HEK293 (cell line): Measurements from ENCODE around the gene CC2D1A.
"Not testable (repeated sequence)": the region's sequence is repeated elsewhere in the genome, so short reads cannot be mapped to it uniquely, and the experiment has no call there.

Experiments used
- CTCF ChIA-PET: fragments of 350-600 bp; formaldehyde crosslinking; extraction: SDS; loops from one replicate; lab custom pipeline; 2021; ENCODE audit warnings: antibody characterized with exemption; lab: Yijun Ruan, JAX
- POLR2A ChIA-PET: fragments of 300-600 bp; formaldehyde crosslinking; extraction: SDS; loops from one replicate; lab custom pipeline; 2020; ENCODE audit warnings: antibody characterized with exemption, inconsistent platforms; lab: Yijun Ruan, JAX
- H3K27ac ChIP-seq: fragments of 200-500 bp; sonication (Bioruptor generic); 2 replicates; pipeline ENCODE4 v1.5.1; 2014; ENCODE audit warnings: low read depth, low read length, control low read depth, inconsistent platforms; ENCODE audit errors: extremely low read depth
- H3K36me3 ChIP-seq, 2 experiments: fragments of 200-500 bp in 1 of 2; sonication (Bioruptor generic) in 1 of 2; 1 replicate in 1 of 2; 2 replicates in 1 of 2; pipeline ENCODE4 v1.5.1; 2014 to 2017; ENCODE audit warnings: inconsistent platforms in 2 of 2, low read length in 2 of 2; ENCODE audit not compliant: control insufficient read depth in 2 of 2, insufficient read depth in 1 of 2
- H3K4me1 ChIP-seq: fragments of 200-500 bp; sonication (Bioruptor generic); 2 replicates; pipeline ENCODE4 v1.5.1; 2014; ENCODE audit warnings: mild to moderate bottlenecking, low read length, inconsistent platforms; ENCODE audit not compliant: control insufficient read depth, insufficient read depth
- H3K4me3 ChIP-seq: 2 replicates; pipeline ENCODE4 v1.5.1; 2011; ENCODE audit warnings: low read depth, mild to moderate bottlenecking, control low read depth, low read length, moderate library complexity
- H3K9me3 ChIP-seq: fragments of 200-500 bp; sonication (Bioruptor generic); 2 replicates; pipeline ENCODE4 v1.5.1; 2014; ENCODE audit warnings: low read depth, low read length, inconsistent platforms; ENCODE audit not compliant: control insufficient read depth, insufficient read depth
- EGR2 ChIP-seq: fragments of 450-650 bp; formaldehyde crosslinking; IDR thresholded peaks from 2 replicates; pipeline ENCODE4 v1.5.1; 2016; ENCODE audit warnings: low read depth, missing biosample characterization, missing genetic modification characterization
- SP2 ChIP-seq: fragments of 450-650 bp; formaldehyde crosslinking; IDR thresholded peaks from 2 replicates; pipeline ENCODE4 v1.5.1; 2016; ENCODE audit warnings: missing biosample characterization, missing genetic modification characterization
- SP3 ChIP-seq: fragments of 450-650 bp; formaldehyde crosslinking; IDR thresholded peaks from 2 replicates; pipeline ENCODE4 v1.5.1; 2016; ENCODE audit warnings: missing biosample characterization, missing genetic modification characterization
- ZNF121 ChIP-seq: fragments of 450-650 bp; formaldehyde crosslinking; IDR thresholded peaks from 2 replicates; pipeline ENCODE4 v1.5.1; 2016; ENCODE audit warnings: missing biosample characterization, missing genetic modification characterization
- ZNF768 ChIP-seq: fragments of 450-650 bp; formaldehyde crosslinking; IDR thresholded peaks from 2 replicates; pipeline ENCODE4 v1.5.1; 2018; ENCODE audit warnings: missing biosample characterization, mild to moderate bottlenecking, missing genetic modification characterization
- ZNF791 ChIP-seq: fragments of 450-650 bp; formaldehyde crosslinking; IDR thresholded peaks from 2 replicates; pipeline ENCODE4 v1.5.1; 2016; ENCODE audit warnings: missing biosample characterization, missing genetic modification characterization
- TF ChIP-seq, protein P1 (sequence below): fragments of 450-650 bp; formaldehyde crosslinking; IDR thresholded peaks from 2 replicates; pipeline ENCODE4 v1.5.1; 2016; ENCODE audit warnings: missing biosample characterization, missing genetic modification characterization
- TF ChIP-seq, protein P2 (sequence below): fragments of 450-650 bp; formaldehyde crosslinking; conservative IDR thresholded peaks from 2 replicates; pipeline ENCODE4 v1.5.1; 2016; ENCODE audit warnings: low read depth, missing biosample characterization, missing genetic modification characterization

CC2D1A gene

GRCh38 chr19:13971868-13972267, 65.9 kb downstream of the CC2D1A start:
- peaks cover 36 to 68% of the 10 kb centered on the region in 2 experiments; a peak in 2 of 3 replicates for H3K36me3 ChIP-seq
- H3K9me3 ChIP-seq, H3K27ac ChIP-seq, H3K4me3 ChIP-seq, POLR2A ChIA-PET, H3K4me1 ChIP-seq: not testable (repeated sequence)
- CTCF ChIA-PET, result interaction anchor here (0.7 kb wide), 1 partner anchor 93 kb away, joined by 3 read pairs; no protein-coding TSS in a partner anchor
- TF ChIP-seq, protein P1, sequence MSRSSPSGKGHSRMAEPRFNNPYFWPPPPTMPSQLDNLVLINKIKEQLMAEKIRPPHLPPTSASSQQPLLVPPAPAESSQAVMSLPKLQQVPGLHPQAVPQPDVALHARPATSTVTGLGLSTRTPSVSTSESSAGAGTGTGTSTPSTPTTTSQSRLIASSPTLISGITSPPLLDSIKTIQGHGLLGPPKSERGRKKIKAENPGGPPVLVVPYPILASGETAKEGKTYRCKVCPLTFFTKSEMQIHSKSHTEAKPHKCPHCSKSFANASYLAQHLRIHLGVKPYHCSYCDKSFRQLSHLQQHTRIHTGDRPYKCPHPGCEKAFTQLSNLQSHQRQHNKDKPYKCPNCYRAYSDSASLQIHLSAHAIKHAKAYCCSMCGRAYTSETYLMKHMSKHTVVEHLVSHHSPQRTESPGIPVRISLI, result 0 out of 2 replicates have a peak, but pooled peaks have one; percentile 22

DNA sequence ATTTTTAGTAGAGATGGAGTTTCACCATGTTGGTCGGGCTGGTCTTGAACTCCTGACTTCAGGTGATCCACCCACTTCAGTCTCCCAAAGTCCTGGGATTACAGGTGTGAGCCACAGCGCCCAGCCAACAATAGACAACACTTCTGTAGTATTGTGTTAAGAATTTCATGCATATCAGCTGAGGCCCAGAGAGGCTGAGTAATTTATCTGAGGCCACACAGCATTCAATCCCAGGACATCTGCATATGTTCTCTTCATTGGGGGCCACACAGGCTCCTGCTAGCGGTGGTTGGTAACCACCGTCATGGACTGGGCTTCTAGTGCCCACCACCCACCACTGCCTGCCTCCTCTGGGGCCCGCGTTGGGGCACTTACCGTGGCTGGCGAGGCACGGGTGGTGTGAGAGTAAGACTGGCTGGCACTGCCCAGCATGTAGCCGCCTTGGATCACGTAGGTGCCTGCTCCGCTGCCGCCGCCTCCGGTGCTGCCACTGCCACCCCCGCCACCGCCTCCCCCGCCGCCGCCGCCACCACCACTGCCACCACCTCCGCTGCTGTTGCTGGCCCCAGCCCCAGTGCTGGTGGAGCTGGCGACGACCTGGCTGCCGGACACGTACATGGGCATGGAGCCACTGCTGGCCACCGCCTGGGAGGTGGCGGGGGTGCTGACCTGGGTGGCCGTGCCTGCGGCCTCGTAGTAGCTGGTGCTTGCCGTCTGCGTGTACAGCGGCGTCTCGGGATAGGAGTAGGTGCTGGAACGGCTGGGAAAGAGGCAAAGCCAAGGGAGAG, 66.6 kb downstream of the CC2D1A start:
- H3K4me3 ChIP-seq, result no peak overlapping the region
- TF ChIP-seq ZNF768 (tag by site-specific recombination), result peak; percentile 81
- TF ChIP-seq EGR2 (tag by site-specific recombination), result no peak
- no peak for TF ChIP-seq ZNF121 (tag by site-specific recombination)
- no peak for TF ChIP-seq ZNF791 (tag by site-specific recombination)
- TF ChIP-seq, protein P2, sequence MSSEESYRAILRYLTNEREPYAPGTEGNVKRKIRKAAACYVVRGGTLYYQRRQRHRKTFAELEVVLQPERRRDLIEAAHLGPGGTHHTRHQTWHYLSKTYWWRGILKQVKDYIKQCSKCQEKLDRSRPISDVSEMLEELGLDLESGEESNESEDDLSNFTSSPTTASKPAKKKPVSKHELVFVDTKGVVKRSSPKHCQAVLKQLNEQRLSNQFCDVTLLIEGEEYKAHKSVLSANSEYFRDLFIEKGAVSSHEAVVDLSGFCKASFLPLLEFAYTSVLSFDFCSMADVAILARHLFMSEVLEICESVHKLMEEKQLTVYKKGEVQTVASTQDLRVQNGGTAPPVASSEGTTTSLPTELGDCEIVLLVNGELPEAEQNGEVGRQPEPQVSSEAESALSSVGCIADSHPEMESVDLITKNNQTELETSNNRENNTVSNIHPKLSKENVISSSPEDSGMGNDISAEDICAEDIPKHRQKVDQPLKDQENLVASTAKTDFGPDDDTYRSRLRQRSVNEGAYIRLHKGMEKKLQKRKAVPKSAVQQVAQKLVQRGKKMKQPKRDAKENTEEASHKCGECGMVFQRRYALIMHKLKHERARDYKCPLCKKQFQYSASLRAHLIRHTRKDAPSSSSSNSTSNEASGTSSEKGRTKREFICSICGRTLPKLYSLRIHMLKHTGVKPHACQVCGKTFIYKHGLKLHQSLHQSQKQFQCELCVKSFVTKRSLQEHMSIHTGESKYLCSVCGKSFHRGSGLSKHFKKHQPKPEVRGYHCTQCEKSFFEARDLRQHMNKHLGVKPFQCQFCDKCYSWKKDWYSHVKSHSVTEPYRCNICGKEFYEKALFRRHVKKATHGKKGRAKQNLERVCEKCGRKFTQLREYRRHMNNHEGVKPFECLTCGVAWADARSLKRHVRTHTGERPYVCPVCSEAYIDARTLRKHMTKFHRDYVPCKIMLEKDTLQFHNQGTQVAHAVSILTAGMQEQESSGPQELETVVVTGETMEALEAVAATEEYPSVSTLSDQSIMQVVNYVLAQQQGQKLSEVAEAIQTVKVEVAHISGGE (tag by site-specific recombination), result no peak
- ChIA-PET POLR2A (no interaction called here), CTCF (no interaction called here)
- H3K27ac ChIP-seq, result no peak overlapping the region
- no peaks in the 10 kb centered on the region; the same call in 1 of the 2 replicates for H3K4me1 ChIP-seq
- peaks cover 36 to 63% of the 10 kb centered on the region in 2 experiments; a peak in 2 of 3 replicates for H3K36me3 ChIP-seq
- H3K9me3 ChIP-seq, result no peaks in the 10 kb centered on the region

GRCh38 chr19:13973479-13973878, 67.5 kb downstream of the CC2D1A start:
- POLR2A ChIA-PET, H3K27ac ChIP-seq, H3K9me3 ChIP-seq, H3K4me3 ChIP-seq, H3K4me1 ChIP-seq: not testable (repeated sequence)
- CTCF ChIA-PET, result interaction anchor here (0.7 to 0.8 kb wide), 2 partner anchors 13 to 28 kb away, joined by 3 to 5 read pairs; no protein-coding TSS in a partner anchor
- peaks cover 30 to 60% of the 10 kb centered on the region in 2 experiments; a peak in 2 of 3 replicates for H3K36me3 ChIP-seq

- Histone ChIP-seq H3K9me3 (no peaks in the 10 kb centered on the region), H3K4me3 (no peak overlapping the region), H3K4me1 (no peaks in the 10 kb centered on the region; the same call in 1 of the 2 replicates), H3K27ac (no peak overlapping the region), H3K36me3 (peaks cover 30 to 55% of the 10 kb centered on the region in 2 experiments; a peak in 2 of 3 replicates)
- POLR2A ChIA-PET, result no interaction called here
- CTCF ChIA-PET, result no interaction called here
- peak; percentile 56 for TF ChIP-seq SP2 (tag by site-specific recombination)
- TF ChIP-seq ZNF791 (tag by site-specific recombination), result no peak
- TF ChIP-seq SP3 (tag by site-specific recombination), result 0 out of 2 replicates have a peak, but pooled peaks have one; percentile 26
These were observed 68.1 kb downstream of the CC2D1A start for GRCh38 chr19:13974073-13974472.
